K562 (cell line): Measurements from ENCODE around the gene ZNRD2. TPM values are rescaled to one million over a fixed set of nuclear protein-coding genes. Genes with fewer than 3 reads are reported as not detected.

ENCODE experiments used
- ARID2 ChIP-seq: fragments of 450-650 bp; IDR thresholded peaks from 2 replicates; pipeline ENCODE4 v1.6.1; 2017; ENCODE audit warnings: antibody characterized with exemption, mild to moderate bottlenecking
- CBFA2T2 ChIP-seq: fragments of 450-650 bp; conservative IDR thresholded peaks from 2 replicates; pipeline ENCODE4 v1.6.1; 2017; ENCODE audit warnings: mild to moderate bottlenecking
- CHD2 ChIP-seq: IDR thresholded peaks from 2 replicates; pipeline ENCODE4 v1.6.1; 2011; ENCODE audit warnings: low read depth, low read length
- EP300 ChIP-seq: IDR thresholded peaks from 2 replicates; pipeline ENCODE4 v1.6.1; 2012; ENCODE audit warnings: low read length, improper control_type of control experiment
- MBD1 ChIP-seq: fragments of 250-450 bp; sonication (Bioruptor Pico); IDR thresholded peaks from 2 replicates; pipeline ENCODE4 v1.8.0; 2022; ENCODE audit warnings: inconsistent platforms
- MLX ChIP-seq, 2 experiments: fragments of 450-650 bp in 1 of 2; sonication (generic) in 1 of 2; formaldehyde crosslinking; conservative IDR thresholded peaks; 2 replicates each; pipeline versions ENCODE4 v1.4.0 to v1.8.1; 2020 to 2022; ENCODE audit warnings: mild to moderate bottlenecking in 1 of 2, missing genetic modification reagents in 1 of 2
- RB1 ChIP-seq: fragments of 450-650 bp; IDR thresholded peaks from 2 replicates; pipeline ENCODE4 v1.6.1; 2017; ENCODE audit warnings: low read depth, mild to moderate bottlenecking
- RBBP5 ChIP-seq: fragments of 200-600 bp; sonication (generic); IDR thresholded peaks from 2 replicates; pipeline ENCODE4 v1.6.1; 2012; ENCODE audit warnings: borderline replicate concordance, mild to moderate bottlenecking, low read length, control low read depth, inconsistent platforms; ENCODE audit not compliant: insufficient read depth, poor library complexity, severe bottlenecking
- TEAD2 ChIP-seq: fragments of 450-650 bp; IDR thresholded peaks from 2 replicates; pipeline ENCODE4 v1.6.1; 2016; ENCODE audit warnings: missing genetic modification characterization, control low read depth, missing compliant biosample characterization
- ZNF175 ChIP-seq: fragments of 200-800 bp; sonication (Bioruptor generic); IDR thresholded peaks from 2 replicates; pipeline ENCODE4 v1.6.1; 2016; ENCODE audit warnings: low read depth, mild to moderate bottlenecking, missing genetic modification characterization, missing compliant biosample characterization
- ZNF253 ChIP-seq: fragments of 250-450 bp; sonication (Bioruptor Pico); conservative IDR thresholded peaks from 2 replicates; pipeline ENCODE4 v1.6.1; 2021; ENCODE audit warnings: mild to moderate bottlenecking
- polyA plus RNA-seq, 8 experiments: library from polyadenylated mRNA; depleted of rRNA in 4 of 8; stranded (reverse) in 5 of 8; unstranded in 3 of 8; fragments of >200 nt; fragmentation: Nextera tagmentation in 2 of 8; fragmentation: Illumina TruSeq in 1 of 8; extraction: Ambion mirVana in 2 of 8; extraction: Trizol in 1 of 8; gene quantifications; 2 replicates each; pipeline versions ENCODE4 v1.2.1 to v1.2.3, GENCODE V29; 2011 to 2014; ENCODE audit warnings: inconsistent platforms in 1 of 8, missing spikeins in 1 of 8
- total RNA-seq, 7 experiments: library from RNA; depleted of rRNA in 6 of 7; stranded (reverse); fragments of >200 nt in 6 of 7; fragmentation: Illumina TruSeq in 2 of 7; extraction: Trizol in 2 of 7; gene quantifications; 2 replicates each; pipeline versions ENCODE4 v1.2.1 to v1.2.3, GENCODE V29; 2011 to 2021; ENCODE audit warnings: low replicate concordance in 1 of 7
- TF ChIP-seq, protein P1 (sequence below): fragments of 150-350 bp; IDR thresholded peaks from 2 replicates; pipeline ENCODE4 v1.6.1; 2014; ENCODE audit warnings: low read depth, mild to moderate bottlenecking, low read length, borderline replicate concordance
- TF ChIP-seq, protein P2 (sequence below), 3 experiments: fragments of 200-800 bp in 1 of 3; fragments of 250-450 bp in 1 of 3; fragments of 450-650 bp in 1 of 3; sonication (Bioruptor Pico) in 1 of 3; sonication (Bioruptor generic) in 1 of 3; formaldehyde crosslinking in 1 of 3; IDR thresholded peaks; 2 replicates each; pipeline versions ENCODE4 v1.6.1 to v1.8.0; 2016 to 2022; ENCODE audit warnings: mild to moderate bottlenecking in 2 of 3, missing genetic modification characterization in 2 of 3, missing compliant biosample characterization in 1 of 3, moderate library complexity in 1 of 3
- TF ChIP-seq, protein P3 (sequence below): sonication (generic); formaldehyde crosslinking; IDR thresholded peaks from 2 replicates; pipeline ENCODE4 v1.8.1; 2022; ENCODE audit warnings: missing genetic modification reagents

The ZNRD2 gene
- total and polyA plus RNA-seq, 9 of the 15 experiments (the other 6 are each of a cell fraction or from before 2014, with no cell fraction given), result 13.4 to 129 (median 60.4) TPM

- TF ChIP-seq, protein P1, sequence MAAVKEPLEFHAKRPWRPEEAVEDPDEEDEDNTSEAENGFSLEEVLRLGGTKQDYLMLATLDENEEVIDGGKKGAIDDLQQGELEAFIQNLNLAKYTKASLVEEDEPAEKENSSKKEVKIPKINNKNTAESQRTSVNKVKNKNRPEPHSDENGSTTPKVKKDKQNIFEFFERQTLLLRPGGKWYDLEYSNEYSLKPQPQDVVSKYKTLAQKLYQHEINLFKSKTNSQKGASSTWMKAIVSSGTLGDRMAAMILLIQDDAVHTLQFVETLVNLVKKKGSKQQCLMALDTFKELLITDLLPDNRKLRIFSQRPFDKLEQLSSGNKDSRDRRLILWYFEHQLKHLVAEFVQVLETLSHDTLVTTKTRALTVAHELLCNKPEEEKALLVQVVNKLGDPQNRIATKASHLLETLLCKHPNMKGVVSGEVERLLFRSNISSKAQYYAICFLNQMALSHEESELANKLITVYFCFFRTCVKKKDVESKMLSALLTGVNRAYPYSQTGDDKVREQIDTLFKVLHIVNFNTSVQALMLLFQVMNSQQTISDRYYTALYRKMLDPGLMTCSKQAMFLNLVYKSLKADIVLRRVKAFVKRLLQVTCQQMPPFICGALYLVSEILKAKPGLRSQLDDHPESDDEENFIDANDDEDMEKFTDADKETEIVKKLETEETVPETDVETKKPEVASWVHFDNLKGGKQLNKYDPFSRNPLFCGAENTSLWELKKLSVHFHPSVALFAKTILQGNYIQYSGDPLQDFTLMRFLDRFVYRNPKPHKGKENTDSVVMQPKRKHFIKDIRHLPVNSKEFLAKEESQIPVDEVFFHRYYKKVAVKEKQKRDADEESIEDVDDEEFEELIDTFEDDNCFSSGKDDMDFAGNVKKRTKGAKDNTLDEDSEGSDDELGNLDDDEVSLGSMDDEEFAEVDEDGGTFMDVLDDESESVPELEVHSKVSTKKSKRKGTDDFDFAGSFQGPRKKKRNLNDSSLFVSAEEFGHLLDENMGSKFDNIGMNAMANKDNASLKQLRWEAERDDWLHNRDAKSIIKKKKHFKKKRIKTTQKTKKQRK, result no peak
- TF ChIP-seq MBD1 (CRISPR knock-in tag) (no peak), RB1 (peak; percentile 42; the same call in 1 of the 2 replicates), CBFA2T2 (no peak), EP300 (peak; percentile 4; the same call in 1 of the 2 replicates), CHD2 (peak; percentile 11; the same call in 1 of the 2 replicates), RBBP5 (peak; percentile 52), MLX (CRISPR knock-in tag; conservative IDR thresholded peaks at IDR 0.05) (no peak), ZNF253 (CRISPR knock-in tag) (no peak), ZNF175 (CRISPR knock-in tag) (no peak), TEAD2 (tag) (0 out of 2 replicates have a peak, but pooled peaks have one; percentile 23), ARID2 (no peak)
- TF ChIP-seq, protein P2, sequence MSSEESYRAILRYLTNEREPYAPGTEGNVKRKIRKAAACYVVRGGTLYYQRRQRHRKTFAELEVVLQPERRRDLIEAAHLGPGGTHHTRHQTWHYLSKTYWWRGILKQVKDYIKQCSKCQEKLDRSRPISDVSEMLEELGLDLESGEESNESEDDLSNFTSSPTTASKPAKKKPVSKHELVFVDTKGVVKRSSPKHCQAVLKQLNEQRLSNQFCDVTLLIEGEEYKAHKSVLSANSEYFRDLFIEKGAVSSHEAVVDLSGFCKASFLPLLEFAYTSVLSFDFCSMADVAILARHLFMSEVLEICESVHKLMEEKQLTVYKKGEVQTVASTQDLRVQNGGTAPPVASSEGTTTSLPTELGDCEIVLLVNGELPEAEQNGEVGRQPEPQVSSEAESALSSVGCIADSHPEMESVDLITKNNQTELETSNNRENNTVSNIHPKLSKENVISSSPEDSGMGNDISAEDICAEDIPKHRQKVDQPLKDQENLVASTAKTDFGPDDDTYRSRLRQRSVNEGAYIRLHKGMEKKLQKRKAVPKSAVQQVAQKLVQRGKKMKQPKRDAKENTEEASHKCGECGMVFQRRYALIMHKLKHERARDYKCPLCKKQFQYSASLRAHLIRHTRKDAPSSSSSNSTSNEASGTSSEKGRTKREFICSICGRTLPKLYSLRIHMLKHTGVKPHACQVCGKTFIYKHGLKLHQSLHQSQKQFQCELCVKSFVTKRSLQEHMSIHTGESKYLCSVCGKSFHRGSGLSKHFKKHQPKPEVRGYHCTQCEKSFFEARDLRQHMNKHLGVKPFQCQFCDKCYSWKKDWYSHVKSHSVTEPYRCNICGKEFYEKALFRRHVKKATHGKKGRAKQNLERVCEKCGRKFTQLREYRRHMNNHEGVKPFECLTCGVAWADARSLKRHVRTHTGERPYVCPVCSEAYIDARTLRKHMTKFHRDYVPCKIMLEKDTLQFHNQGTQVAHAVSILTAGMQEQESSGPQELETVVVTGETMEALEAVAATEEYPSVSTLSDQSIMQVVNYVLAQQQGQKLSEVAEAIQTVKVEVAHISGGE (CRISPR knock-in tag; IDR thresholded peaks at IDR 0.05), result 0 out of 6 replicates have a peak, but pooled peaks of 1 of the 3 experiments have one; percentile 25
- TF ChIP-seq, protein P3, sequence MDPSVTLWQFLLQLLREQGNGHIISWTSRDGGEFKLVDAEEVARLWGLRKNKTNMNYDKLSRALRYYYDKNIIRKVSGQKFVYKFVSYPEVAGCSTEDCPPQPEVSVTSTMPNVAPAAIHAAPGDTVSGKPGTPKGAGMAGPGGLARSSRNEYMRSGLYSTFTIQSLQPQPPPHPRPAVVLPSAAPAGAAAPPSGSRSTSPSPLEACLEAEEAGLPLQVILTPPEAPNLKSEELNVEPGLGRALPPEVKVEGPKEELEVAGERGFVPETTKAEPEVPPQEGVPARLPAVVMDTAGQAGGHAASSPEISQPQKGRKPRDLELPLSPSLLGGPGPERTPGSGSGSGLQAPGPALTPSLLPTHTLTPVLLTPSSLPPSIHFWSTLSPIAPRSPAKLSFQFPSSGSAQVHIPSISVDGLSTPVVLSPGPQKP (CRISPR knock-in tag), result no peak
These were observed 12.0 kb upstream of the ZNRD2 start, which contains the start of gene LTBP3 (continued) for GRCh38 chr11:65558002-65558929.
